ENCODE results near the gene LIMD2. TPM values are rescaled to one million over a fixed set of nuclear protein-coding genes. Genes with fewer than 3 reads are reported as not detected.

The LIMD2 gene
- total RNA-seq, 1 donor from 2014 or later, result 470 TPM

DNA sequence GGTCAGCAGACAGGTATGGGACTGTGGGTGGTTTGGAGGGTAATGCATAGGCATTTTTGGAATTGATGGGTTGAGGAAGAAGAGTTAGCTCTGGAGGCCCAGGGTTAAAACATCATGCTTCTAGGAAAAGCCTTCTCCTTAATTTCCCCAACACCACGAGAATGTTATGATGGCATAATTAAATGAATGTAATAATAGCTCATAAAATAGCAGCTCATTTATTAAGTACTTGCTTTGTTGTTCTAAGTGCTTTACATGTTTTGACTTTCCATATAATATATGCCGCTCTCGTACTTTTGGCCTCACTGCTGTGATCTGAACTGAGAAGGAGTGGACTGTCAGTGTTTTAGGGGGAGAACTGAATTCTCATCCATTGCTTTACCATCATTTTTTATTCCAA lies 14.3 kb downstream of the LIMD2 start:
- intact Hi-C loops (cut with micrococcal nuclease), result no loop called here

DNA sequence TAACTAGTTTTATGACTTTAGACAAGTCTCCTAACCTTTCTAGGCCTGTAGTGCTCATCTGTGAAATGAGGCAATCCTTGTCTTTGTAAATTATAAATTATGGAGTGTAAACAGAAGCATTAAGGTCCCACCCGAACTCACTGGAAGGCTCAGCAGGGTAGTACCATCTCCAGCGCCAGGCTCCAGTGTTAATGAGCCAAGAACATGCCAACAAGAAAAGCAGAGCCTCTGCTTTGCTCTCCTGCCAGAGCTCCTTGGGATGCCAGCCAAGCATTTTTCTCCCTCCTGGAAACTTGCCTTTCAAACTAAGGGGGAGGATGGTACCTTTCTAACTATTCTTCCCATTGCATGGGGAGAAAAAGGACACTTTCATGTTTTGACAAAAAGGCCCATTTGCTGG lies 14.9 kb downstream of the LIMD2 start:
- intact Hi-C loops (cut with micrococcal nuclease), result no loop called here

DNA sequence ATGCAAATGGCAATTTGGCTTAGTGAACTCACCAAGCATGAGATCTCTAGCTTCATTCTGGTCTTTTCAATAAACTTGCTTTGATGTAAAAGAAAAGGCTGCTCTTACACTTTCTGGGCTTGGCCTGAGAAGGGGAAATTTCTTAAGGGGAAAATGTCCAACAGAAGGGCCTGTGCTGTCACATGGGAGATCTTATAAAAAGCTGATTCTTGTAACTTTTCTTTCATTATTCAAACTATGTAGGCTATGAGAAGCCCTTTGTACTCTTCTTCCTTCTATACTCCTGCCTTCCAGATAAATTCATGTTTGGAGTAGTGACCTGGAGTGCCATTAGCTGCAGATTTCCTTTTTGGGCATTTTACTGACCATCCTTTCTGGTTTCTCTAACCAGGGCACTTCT lies 16.9 kb downstream of the LIMD2 start:
- intact Hi-C loops (cut with micrococcal nuclease), result no loop called here

DNA sequence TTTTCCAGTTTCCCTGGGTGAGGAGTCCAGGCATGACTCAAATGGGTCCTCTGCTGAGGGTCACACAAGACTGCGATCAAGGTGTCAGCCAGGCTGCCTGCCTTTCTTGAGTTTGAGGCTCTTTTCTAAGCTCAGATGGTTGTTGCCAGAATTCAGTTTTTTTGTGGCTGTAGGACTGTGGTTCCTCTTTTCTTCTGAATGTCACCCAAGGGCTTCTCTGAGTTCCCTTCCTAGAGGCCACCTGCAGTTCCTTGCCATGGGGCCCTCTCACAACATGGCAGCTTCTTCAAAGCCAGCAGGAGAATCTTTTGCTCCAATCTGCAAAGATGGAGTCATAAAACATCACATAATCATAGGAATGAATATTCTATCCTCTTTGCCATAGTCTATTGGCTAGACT lies 17.5 kb downstream of the LIMD2 start:
- intact Hi-C loops (cut with micrococcal nuclease), result no loop called here

DNA sequence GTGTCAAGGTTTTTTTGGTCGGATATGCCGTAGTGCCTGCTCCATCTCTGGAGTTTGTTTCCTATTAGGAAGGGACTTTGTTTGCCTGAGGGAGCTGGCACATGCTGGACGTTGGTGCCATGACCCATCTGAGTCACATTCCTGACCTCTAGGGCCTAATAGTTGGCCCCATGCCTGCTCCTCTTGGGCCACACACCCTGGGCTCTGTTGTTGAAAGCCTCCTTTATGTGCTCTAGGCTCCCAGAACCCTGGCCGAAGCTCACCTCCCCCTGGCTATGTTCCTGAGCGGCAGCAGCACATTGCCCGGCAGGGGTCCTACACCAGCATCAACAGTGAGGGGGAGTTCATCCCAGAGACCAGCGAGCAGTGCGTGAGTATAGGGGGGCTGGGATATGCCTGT lies 18.4 kb downstream of the LIMD2 start:
- intact Hi-C loops (cut with micrococcal nuclease), result no loop called here

DNA sequence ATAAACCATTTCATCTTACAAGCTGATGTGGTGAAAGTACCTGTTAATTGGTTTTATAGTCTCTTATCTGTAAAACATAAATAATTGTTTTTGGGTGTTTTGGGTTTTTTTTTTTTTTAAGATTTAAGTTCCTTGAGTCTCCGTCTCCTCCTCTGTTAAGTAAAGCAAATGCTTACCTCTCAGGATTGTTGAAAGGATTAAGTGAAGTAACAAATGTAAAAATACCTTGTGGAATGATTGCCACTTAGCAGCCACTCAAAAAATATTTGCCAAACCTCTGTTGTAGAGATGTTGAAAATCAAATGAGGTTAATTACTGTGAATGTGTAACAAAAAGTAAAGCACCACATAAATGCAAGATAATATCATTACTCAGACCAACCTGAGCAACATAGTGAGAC lies 19.2 kb downstream of the LIMD2 start:
- intact Hi-C loops (cut with micrococcal nuclease), result no loop called here

DNA sequence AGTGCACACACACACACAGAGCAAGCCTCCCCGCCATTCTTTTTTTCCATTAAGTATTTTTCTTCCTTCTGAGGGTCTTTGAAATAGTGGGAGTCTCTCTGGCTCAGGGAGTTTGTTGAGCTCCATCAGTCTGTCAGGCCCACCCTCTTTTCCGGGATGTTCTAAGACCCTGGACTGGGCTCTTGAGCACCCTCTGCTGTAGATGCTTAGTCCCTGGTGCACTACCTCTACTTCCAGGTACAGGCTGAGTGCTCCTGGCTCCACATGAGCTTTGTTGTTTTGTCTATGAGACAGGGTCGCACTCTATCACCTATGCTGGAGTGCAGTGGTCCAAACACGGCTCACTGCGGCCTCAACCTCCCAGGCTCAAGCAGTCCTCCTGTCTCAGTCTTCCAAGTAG lies 20.7 kb downstream of the LIMD2 start:
- intact Hi-C loops (cut with micrococcal nuclease), result no loop called here

DNA sequence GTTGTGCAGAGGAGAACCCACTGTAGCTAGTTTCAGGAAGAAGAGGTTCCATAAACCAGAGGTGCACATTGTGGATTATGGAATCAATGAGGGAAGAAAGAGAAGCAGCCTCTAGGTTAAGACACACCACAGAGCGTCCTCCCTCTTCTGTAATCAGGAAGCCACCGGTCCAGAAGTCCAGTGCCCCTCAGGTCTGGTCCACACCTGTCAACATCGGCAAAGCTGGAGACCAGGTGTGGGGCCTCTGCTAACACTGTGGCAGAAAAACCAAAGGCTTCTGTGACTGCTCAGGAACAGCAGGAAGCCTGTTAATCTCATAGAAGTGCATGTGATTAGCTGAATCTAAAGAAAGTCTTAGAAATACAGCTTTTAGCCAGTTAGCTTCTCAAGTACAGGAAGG lies 23.3 kb downstream of the LIMD2 start:
- intact Hi-C loops (cut with micrococcal nuclease), result no loop called here

DNA sequence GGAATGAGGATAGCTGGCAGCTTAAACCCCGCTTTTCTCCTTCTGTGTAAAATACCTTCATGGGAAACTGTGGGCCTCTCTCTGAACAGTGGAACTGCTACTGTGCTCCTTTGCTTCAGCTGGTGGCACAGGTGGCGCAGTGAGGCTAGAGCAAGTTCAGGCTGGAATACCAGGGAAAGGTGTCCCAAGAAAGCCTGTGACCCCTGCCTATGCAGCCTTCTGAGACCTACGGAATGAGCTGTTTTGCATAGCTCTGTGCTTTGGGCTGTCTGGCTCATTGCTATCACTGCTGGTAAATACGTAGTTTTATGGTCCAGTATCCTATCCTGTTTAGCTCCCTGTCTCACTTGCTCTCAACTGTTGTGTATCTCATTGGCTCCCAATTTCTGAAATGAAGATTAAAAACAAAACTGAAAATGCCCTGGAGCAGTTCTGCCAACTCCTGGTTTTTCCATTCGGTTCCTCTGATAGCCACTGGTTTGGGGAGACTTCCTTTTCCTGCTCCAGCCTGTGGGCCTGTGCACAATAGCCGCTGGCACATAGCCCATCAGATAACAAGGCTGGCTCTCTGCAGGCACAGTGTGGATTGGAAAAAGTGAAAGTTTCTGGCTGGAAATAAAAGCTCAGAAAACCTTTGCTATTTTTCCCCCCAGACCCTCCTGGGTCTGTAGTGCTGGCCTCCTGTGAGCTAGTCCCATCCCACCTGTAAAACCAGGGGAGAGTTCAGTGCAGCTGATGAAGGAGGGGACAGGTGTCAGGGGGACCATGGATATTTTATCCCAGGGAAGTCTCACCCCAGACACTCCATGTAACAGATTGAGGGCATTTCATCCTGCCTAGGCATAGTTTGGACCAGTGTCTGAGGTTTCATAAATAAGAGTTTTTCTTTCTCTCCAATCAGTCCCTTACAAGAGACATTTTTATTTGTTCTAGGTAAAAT lies 24.0 kb downstream of the LIMD2 start:
- intact Hi-C loops (cut with micrococcal nuclease), result no loop called here

DNA sequence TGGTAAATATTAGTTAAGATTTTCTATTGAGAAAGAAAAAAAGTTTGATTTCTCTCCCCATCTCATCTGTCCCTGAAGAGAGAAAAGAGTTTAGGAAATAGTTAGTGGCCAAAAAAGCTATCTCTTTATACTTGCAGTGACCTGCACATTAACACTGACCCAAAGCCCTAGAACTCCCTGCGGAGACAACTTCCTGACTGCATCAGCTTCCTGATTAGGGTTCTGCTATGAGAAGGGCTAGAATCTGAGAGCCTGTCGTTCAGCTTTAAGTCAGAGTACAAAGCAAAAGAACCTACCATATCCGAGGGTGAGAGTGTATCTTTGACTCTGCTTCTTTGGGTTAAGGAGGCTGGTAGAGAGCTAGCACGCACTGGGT lies 24.7 kb downstream of the LIMD2 start:
- intact Hi-C loops (cut with micrococcal nuclease), result no loop called here

DNA sequence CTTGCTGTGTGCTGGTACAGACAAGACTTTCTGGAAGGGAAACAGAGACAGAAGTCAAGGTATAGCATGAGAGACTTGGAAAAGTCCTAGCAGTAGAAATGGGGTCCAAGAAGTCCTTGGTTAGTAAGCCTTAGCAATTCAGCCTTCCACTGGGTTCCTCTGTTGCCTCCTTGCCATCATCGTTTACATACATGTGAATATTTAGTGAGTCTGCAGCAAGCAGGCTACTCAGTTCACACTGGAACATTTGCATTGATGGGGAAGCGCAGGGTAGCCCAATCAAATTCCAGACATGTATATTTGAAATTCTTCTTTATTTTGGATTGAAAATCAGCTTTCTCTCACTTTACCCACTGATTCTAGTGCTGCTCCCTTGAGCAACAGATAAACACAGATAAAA lies 27.1 kb downstream of the LIMD2 start:
- intact Hi-C loops (cut with micrococcal nuclease), result no loop called here

DNA sequence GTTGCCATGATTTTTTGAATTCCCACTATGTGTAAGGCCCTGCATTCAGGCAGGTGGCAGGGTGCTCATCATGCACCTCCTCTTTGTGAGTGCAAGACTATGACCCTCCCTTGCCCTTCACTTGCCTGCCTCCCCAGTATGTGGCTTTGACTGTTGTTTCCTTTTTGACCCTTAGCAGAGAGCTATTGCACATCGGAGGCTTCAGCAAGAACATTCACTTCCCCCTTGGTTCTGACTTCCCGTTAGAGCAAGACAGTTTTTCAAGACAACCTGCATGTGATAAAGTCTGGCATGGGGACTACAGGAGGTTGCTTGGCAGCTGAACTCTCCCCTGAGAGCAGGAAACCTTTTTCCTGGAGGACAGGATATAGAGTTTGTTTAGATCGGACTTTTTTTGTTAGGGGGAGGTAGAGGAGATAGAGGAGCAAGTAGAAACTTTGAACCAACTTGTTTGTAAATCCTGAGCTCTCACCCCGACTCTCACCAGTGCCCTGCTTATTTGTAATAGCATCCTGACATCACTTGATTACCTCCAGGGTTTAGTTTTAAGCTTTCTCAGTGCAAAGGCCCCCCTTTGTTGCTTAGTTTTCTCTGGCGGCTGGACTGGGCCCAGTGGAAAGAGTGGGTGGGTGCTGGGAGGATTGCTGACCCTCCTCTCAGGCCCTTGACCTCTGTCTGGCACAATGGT lies 34.3 kb downstream of the LIMD2 start:
- intact Hi-C loops (cut with micrococcal nuclease), result no loop called here

DNA sequence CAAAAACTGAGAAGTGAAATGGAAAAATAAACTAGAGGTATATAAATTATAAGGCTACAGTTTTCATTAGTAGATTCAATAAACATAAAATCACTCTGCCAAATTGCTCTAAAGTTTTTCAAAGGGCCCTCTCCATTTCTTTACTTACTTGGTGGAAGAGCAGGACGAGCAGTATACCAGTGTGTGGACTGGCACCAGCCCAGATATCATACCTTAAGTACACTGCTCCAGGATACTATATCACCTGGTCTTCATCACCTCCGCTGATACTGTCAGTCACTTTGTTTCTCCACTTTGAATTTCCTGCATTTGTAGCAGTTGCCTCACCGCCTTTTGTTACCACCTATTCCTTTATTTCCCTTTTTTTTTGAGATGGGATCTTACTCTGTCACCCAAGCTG lies 40.1 kb downstream of the LIMD2 start:
- intact Hi-C loops (cut with micrococcal nuclease), result no loop called here

DNA sequence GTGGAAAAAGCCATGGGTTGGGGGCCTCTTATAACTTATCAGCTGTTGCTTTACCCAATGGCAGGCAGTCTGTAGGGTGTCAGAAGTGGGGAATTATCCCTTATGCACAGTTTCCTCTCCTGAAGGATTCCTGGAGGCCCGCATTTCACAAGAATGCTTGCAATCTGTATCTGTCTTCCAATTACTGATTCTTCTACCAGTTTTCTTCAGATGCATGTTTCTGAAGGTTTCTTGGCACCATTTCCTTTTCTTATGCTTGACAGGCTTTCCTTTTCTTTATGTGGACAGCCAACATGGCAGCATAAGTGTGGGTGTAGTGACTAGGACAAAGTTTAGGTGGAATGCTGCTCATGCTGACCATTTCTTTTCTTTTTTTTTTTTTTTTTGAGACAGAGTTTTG lies 41.6 kb downstream of the LIMD2 start:
- intact Hi-C loops (cut with micrococcal nuclease), result no loop called here

DNA sequence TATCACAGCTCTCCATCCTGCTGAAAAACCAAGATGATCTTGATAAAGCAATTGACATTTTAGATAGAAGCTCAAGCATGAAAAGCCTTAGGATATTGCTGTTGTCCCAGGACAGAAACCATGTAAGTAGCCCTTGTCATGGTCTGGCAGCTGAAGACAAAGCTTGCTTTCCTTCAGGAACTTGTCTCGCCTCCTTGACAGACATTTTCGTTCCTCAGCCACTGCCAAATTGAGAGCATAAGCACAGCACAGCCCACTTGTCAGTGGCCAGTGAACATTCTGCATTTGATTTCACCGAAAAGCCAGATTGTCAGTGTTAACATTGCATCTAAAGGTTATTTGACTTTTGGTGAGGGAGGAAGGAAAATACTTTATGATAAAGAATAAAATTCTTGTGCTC lies 42.1 kb downstream of the LIMD2 start:
- intact Hi-C loops (cut with micrococcal nuclease), result no loop called here

DNA sequence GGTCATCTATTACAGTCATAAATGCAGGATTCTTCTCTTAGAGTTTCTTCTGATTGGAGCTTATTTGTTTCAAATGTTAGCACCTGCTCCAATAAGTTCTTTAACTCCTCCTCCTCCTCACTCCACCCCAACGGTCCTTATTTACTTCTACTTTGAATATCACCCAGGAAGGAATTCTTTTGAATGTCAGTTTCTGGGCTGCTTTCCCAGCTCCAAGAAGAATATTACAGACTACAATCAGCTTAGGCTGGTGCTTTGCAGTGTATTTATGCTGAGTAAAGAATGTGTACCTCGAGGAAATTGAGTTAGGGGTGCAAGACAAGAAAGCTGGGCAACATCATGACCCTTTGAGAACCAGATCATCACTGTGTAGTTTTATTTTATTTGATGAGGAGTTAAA lies 46.9 kb downstream of the LIMD2 start:
- intact Hi-C loops (cut with micrococcal nuclease), result no loop called here

DNA sequence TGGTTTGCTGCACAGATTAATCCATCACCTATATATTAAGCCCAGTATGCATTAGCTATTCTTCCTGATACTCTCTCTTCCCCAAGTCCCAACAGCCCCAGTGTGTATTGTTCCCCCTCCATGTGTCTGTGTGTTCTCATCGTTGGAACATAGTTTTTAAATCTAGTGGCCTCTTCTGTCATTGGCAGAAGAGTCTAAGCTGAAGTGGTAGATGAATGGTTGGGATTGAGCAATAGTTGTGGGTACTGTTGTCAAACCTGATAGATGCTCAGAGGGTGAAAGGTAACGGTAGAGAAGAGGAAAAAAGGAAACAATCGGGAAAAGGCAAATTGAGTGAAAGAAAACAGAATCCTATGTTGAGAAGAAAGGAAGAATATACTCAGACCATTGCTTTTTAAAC lies 47.8 kb downstream of the LIMD2 start:
- intact Hi-C loops (cut with micrococcal nuclease), result no loop called here

DNA sequence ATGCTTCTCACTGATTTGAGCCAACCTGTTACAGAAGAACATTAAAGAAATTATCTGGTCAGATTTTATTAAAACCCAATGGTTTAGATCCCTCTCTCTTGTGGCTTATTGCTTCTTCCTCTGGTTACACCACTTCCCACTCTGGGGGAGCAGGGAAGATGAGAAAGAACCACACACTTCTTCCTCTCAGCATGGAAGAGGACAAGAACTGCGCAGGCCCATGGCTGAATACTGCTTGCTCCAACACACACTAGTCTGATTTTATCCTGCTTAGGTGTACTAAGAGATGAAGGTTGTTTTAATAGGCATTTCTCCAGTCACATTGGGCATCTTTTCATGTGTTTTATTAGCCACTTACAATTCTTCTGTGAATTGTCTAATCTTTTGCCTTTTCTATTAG lies 50.1 kb downstream of the LIMD2 start:
- intact Hi-C loops (cut with micrococcal nuclease), result no loop called here

DNA sequence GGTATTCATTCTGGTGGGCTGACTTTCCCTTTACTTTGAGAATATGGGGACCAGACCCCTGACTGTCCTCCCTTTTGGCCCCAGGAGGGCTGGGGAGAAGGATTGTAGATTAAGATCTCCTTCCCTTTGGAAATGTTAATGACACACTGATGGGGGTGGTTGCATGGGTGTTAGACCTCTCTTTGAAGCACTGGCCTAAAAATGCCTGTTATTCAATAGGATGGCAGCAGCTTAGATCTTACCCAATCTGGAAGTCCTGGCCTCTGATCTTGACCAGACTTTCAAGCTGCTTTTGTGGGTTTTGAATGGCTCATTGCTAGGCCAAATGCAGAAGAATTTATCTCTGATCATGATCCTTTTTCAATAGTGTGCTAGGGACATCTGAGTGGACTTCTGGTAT lies 52.0 kb downstream of the LIMD2 start:
- intact Hi-C loops (cut with micrococcal nuclease), result no loop called here

DNA sequence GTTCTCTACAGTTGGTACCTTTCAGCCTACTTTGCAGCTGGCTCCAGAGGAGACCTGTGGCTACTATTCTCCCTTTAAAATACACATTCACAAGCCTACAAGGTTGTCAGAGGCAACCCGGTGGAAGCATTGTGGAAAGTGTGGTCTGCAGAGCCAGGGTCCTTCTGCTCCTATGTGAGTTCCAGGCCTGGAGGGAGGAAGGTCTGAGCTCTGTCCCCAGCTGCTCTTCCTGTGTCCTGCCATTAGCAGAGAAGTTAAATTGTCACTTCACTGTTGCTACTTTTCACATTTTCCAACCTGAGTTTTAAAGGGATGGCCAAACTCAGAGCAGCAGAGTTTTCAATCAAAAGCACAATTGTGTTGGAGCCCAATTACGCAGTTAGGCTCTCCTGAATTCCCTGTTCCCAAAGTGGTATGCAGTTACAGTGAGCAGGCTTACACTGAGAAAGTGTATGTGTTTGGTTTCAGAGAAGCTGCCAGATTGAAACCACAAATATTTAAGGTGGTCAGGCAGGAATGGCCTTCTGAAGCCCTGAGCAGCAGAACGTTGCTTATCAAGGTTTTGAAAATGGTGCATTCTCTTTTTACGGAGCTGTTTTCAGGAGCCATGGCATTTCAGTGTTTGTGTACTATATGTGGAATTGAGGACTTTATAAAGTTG lies 52.7 kb downstream of the LIMD2 start:
- intact Hi-C loops (cut with micrococcal nuclease), result no loop called here

DNA sequence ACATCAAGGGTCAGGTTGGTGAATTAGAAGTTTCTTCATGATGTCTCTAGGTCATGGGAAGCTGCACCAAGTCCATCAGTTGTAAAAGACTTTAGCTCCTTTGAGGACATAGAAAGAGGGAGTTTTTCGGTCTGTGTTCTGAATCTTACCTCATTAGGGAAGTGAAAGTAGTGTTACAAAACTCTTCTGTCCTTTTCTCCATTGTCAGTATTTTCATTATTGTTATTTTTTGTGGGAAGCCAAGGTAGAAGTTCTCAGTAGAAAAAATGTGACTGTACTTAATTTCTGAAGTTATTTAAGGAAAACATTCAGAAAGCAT lies 53.5 kb downstream of the LIMD2 start:
- intact Hi-C loops (cut with micrococcal nuclease), result no loop called here
